GM18520 (cell line): ENCODE measurements around the gene ESRP2.

Experiments used
- ATAC-seq: cut with Tn5 transposase; IDR thresholded peaks from one replicate; pipeline ENCODE4 v1.9.1; 2021; ENCODE audit not compliant: unreplicated experiment

The ESRP2 gene

DNA sequence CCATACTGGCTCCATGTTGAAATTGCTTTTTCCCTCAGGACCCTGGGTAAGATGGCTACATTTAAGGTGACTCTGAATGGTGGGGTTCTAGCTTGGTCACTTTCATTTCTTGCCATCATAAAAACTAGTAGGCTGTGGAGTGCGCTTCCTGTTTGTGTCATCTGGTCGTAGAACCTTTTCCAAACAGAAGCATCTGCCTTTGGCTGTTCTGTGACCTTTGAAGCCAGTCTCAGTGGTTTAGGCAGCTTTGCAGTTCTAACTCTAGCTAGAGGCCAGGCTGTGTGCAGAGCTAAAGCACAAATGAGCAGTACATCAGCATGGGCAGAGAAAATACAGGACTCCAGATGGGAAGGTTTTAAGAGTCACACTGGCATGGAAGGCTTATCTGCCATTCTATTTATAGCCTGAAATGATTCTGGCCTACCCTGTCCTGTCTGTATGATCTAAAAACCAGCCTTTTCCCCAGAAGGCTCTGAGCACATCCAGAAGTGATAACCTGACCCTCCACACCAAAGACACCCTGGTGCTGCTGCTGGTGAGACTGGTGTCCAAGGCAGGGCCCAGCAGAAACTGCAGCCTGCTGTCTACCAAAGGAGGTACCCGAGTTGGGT is 8.6 kb downstream of the ESRP2 start:
- no peak for ATAC-seq

DNA sequence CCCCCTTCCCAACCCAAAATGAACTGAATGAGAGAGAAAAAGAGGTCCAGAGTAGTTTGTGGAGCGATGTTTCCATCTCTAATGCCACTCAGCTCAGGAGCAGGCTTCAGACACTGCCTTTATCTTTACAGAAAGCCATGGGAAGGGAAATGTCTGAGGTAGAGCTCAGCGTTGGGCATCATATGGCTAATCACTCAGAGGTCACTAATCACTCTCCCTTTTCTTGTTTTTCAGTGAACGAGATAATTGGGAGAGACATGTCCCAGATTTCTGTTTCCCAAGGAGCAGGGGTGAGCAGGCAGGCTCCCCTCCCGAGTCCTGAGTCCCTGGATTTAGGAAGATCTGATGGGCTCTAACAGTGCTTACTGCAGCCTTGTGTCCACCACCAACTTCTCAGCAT is 9.8 kb downstream of the ESRP2 start:
- no peak for ATAC-seq

DNA sequence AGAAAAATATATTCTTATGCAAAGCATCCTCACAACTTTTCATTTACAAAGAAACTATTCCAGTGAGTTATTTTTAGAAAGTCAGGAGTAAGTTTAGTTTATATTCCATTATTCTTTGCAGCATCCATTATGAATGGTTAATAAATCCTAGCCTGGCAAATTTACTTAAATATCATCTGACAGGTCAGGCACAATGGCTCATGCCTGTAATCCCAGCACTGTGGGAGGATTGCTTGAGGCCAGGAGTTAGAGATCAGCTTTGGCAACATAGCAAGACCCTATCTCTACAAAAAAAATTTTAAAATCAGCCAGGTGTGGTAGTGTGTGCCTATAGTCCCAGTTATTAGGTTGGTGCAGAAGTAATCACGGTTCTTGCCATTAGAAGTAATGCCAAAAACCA is 12.9 kb downstream of the ESRP2 start:
- no peak for ATAC-seq

DNA sequence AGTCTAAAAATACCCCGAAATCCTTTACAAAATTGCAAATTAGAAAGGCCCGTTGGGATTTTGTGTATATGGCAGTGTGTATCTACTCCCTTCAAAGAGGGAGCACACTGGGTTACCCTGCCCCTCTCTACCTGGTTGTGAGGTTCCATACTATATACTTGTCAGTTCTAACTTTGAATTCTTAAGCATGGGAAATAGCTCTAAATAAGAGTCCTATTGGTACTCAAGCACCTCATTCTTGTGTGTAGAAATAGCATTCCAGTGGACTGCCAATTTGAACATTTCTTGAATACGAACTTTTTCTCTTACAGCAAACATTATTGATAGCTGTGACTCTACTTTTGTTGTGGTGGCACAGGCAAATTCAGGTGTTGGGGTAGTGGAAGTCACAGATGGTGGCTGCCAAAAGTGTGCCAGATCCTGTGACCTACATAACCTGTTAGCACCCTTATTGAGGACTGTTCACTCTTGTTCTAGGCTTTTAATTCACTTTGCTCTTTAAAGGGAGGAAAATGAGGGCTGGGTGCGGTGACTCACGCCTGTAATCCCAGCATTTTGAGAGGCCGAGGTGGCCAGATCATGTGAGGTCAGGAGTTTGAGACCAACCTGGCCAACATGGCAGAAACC is 16.1 kb downstream of the ESRP2 start:
- ATAC-seq: no peak

DNA sequence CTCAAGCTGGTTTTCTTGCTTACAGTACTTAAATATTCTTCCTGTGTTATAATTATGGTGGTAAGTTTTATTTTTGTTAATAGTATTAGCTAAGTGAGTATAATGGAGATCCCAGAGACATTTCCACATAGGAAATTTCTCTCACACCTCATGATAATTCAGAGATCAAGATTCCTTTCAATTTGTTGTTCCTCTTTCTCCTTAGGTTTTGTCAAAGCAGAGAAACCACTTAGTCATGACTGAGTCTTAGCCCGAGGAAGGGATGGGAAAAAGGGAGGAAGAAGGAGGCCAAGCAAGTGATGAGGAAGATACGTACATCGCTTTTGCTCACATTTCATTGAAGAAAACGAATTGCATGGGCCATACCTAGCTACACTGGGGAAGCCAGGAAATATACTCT is 18.4 kb downstream of the ESRP2 start:
- no peak for ATAC-seq

DNA sequence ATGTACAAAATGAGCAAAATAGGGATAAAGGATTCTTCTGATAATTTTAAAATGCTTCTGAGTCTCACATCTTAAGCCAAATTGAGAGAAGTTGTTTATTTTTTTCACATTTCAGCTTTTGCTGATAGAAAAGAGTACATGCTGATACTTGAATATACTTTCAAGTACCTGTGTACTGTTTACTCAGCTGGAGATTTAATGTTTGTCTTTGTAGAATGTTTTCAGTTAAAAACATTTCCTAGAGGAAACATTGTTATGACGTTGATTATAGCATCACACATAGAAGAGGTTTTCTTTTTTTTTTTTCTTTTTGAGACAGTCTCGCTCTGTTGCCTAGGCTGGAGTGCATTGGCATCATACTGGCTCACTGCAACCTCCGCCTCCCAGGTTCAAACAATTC is 19.7 kb downstream of the ESRP2 start:
- no peak for ATAC-seq

DNA sequence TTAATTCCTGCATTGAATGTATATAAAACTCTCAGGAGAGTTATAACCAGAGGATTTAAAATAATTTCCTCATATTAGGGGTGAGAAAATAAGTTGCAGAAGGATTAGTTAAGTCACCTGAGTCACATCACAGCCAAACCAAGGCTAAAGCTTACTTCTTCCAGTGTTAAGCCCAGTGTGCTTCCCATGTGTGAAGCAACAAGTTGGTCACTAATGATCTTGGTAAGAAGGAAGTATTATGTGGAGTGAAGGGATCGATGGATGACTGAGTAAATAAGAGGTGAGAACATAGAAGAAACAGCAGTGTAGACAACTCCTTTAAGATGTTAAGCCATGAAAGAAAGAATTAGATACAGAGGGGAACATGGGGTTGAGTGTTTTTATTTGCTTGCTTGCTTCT is 20.6 kb downstream of the ESRP2 start:
- no peak for ATAC-seq

DNA sequence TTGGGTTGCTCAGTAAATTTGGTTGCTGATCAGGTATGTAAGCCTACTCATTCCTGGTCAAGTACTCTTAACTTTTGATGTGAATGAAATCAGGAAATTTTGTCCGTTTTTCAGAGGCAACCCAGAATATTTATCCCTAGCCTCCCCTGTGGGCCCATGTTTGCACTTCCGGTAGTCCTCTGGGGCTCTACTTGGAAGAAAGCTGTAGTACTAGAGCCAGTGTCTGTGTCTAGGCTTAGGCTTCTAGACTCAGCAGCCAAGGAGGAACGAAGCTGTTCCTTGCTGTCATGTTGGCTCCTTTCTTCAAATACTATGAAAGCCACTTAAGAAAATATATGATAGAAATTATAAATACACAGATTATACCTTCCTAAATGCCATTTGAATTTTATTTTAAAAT is 21.2 kb downstream of the ESRP2 start:
- no peak for ATAC-seq

DNA sequence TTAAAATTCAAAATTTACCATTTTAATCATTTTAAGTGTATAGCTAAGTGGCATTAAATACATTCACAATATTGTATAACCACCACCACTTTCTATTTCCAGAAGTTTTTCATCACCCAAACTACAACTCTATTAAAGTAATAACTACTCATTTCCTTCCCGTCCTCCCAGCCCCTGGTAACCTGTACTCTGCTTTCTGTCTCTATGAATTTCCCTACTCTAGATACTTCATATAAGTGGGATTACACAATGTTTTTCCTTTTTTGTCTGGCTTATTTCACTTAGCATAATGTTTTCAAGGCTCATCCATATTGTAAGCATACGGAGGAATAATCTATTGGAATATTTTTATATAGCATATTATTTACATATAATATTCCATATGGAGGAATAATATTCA is 29.7 kb downstream of the ESRP2 start:
- no peak for ATAC-seq

DNA sequence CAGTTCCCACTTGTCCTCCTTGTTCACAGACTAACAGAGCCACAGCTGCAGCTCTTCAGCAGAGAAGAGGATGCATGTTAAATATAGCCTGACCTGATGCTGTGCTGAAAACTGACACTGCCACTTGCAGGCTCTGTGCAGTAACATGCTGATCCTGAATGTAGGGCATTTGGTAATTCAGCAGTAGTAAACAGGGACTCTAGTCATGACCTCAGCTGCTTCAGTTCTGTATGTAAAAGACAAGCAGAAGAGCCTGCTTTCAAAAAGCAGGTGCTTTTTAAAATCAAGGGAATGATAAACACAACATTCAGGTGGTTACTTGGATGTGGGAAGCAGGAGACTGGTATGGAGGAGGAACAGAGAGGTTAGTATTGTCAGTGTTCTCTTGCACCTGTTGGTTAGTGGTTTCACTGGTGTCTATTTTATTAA is 33.8 kb downstream of the ESRP2 start:
- ATAC-seq: no peak

DNA sequence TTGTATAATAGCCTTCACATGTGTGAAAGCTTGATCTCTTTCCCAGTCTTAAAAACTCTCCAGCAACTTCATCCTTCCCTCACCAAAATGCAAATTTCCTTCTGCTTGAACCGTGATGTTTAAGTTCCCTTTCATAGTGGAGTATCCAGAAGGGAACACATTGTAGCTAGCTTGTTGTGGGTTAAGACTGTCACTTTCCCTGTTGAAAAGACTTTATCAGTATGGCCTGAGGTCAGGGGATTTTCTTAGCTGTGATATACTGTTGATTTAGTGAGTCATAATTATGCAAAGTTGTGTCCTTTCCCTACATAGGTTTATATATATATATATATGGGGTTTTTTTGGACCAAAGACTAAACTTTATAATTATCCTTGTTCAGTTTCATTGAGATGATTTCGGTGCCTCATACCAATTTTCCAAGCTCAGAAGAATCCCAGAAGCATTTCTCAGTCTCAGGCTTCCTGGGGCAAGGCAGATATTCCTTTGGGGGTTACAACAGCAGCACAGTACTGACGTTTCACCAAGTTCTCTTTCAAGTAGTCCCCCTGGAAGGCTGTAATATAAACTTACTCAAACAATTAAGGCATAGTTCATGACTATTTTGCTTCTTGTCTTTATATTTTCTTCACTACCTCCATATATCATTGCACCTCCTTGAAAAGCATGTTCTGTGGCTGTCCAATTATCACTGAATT is 35.7 kb downstream of the ESRP2 start:
- ATAC-seq: no peak

DNA sequence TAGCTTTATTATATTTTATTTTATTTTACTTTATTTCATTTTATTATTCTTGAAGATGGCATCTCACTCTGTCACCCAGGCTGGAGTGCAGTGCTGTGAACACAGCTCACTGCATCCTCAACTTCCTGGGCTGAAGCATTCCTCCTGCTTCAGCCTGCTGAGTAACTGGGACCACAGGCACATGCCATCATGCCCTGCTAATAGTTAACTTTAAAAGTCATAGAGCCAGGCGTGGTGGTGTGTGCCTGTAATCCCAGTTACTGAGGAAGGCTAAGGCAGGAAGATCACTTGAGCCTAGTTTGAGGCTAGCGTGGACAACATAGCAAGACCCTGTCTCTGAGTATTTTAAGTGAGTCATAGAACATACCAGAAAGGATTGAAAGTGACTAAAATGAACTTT is 38.7 kb downstream of the ESRP2 start:
- ATAC-seq: no peak

DNA sequence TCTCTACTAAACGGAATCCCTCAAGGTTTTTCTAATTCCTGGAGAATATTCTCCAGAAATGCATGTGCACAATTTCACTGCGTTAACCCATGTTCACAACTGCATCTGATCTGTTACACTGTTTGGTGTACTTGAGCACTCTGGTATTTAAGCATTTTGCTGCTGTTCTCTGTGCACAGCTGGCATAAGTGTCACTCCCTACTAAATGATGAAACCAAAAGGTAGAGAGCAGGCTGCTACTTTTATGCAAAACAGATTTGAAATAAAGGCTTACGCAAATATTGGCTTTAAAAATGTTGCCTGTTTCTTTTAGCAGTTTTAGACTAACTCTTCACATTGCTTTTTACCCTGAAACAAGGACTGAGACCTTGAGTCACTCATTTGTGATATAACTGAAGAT is 41.7 kb downstream of the ESRP2 start:
- ATAC-seq: no peak

DNA sequence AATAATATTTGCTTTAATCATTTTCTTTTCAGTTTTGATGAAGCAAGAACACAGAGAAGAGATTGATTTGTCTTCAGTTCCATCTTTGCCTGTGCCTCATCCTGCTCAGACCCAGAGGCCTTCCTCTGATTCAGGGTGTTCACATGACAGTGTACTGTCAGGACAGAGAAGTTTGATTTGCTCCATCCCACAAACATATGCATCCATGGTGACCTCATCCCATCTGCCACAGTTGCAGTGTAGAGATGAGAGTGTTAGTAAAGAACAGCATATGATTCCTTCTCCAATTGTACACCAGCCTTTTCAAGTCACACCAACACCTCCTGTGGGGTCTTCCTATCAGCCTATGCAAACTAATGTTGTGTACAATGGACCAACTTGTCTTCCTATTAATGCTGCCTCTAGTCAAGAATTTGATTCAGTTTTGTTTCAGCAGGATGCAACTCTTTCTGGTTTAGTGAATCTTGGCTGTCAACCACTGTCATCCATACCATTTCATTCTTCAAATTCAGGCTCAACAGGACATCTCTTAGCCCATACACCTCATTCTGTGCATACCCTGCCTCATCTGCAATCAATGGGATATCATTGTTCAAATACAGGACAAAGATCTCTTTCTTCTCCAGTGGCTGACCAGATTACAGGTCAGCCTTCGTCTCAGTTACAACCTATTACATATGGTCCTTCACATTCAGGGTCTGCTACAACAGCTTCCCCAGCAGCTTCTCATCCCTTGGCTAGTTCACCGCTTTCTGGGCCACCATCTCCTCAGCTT is 45.0 kb downstream of the ESRP2 start:
- ATAC-seq: no peak

DNA sequence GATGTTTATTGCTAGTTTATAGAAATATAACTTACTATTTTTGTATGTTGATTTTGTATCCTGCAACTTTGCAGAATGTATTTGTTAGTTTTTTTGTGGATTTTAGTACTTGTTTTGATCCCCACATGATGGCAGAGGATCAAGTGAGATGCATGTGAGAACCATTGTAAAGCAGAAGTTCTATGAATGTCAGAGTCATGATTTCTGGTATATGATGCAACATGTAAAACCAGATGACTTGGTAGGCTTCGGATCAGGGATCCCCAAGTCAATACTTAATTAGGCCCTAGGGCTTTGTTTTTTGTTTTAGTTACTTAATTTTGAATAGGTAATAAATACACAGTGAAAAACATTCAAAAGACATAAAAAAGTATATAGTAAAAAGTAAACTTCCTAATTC is 45.8 kb downstream of the ESRP2 start:
- ATAC-seq: no peak

DNA sequence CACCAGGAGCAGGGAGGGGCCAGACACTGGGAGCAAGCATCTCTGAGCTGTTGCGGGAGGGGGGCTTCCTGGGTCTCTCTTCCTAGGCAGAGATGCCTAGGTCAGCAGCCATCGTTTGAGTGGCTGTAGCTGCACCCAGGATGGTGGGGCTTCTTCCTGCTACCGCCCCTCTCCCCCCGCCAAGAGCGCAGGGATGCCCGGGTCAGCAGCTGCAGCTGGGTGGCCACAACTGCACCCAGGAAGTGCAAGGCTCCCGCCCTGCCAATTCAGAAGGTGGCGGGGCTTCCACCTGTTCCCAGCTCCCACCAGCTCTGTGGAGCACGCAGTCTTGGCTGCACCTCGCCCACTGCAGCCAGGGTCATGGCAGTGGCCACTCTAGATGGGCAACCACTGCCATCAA is 47.8 kb downstream of the ESRP2 start:
- no peak for ATAC-seq

DNA sequence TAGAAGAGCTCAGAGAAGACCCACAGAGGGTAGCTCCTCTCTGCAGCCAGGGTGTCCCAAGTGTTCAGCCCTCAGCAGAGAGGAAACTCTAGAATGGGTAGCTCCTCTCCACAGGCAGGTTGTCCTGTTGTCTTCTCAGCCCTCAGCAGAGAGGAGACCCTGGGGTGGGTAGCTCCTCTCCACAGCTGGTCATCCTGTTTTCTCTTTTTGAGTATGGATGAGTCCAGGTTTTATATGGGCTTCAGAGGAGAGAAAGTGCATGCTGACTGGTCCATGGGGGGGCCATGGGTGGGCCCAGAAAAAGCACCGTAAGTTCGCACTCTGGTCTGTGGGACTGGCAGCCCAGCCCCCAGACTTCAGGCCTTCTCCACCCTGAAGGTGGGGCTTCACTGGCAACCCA is 48.4 kb downstream of the ESRP2 start:
- ATAC-seq: no peak

DNA sequence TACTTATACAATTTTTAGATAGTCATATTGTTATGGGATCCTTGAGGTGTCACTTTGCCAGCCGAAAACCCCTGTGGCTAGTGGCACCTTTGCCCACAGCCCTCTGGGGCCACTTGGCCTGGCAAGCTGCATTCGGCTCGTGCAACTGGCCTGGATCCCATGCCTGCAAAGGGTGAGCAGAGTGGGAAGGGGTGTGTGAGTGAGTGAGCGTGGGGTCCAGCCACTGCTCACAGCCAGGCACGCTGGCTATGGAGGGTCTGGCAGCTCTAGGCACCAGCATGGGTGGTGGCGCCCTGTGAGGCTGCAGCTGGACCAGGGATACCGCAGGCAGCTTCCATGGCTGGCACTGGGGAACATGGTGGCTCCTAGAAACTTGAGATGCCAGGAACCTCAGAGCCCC is 49.0 kb downstream of the ESRP2 start:
- ATAC-seq: no peak

DNA sequence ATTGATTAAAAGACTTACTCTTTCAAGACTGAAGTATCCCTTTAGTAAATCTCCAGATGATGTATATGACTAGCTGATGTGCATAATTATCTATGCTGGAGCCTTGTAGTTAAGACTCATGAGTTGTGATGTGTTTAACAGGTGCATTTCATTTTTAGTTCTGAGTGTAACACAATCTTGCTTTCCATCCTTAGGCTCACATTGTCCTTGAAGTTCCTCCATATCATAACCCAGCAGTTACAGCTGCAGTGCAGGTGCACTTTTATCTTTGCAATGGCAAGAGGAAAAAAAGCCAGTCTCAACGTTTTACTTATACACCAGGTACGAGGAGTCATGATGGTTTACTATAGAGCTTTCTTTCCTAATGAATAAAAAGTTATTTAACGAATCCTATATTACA is 52.9 kb downstream of the ESRP2 start:
- ATAC-seq: no peak

DNA sequence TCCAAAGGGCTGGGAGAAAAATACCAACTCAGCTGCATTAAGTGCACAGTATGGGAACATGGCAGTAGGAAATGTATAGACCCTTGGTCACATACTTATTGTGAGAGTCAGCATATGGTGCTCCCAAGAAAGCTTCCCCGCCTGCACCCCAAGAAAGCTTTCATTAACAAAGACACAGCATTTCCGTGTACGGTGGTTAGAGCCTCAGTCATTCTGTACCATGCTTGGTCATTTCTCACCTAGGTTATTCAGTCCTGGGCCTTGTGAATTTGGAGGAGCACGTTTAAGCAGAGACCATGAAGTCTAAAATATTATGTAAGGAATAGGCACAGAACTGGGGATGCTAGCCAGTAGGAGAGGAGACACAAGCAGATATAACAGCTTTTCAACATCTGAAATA is 56.1 kb downstream of the ESRP2 start:
- ATAC-seq: no peak

DNA sequence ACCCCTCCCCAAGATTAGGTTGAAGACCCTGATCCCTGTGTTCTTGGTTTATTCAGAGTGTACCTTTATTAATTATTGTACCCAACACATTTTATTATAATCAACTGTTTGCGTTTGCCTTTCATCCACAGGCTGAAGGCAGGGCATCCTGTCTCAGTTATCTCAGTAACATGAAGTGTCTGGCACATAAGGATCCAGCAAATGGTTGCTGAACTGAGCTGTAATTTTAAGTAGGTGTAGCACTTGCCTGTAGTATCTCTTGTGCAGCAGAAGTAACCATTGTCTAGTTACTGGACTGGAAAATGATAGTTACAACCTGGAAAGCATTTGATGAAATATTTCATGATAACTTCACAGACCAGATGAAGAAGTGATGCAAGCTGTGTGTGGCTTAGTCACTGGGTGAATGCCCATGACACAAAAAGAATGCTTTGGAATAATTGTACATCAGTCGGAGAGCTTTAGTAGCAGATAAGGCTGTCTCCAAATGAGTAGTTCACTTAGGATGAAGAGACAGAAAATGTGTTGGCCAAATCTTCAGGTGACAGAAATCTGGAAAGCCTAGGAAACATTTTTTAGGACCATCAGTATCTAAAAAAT is 56.6 kb downstream of the ESRP2 start:
- no peak for ATAC-seq
